PC-9 (cell line): ENCODE measurements around the gene NOTCH3.

Source experiments
- EZH2 ChIP-seq: fragments of 200-600 bp; sonication (generic); IDR thresholded peaks from 2 replicates; pipeline ENCODE4 v1.8.0; 2017; ENCODE audit warnings: antibody characterized with exemption, low read depth
- TF ChIP-seq, protein P1 (sequence below): fragments of 200-600 bp; sonication (generic); conservative IDR thresholded peaks from 2 replicates; pipeline ENCODE4 v1.6.1; 2017; ENCODE audit warnings: mixed run types, antibody characterized with exemption, mild to moderate bottlenecking, moderate library complexity

DNA sequence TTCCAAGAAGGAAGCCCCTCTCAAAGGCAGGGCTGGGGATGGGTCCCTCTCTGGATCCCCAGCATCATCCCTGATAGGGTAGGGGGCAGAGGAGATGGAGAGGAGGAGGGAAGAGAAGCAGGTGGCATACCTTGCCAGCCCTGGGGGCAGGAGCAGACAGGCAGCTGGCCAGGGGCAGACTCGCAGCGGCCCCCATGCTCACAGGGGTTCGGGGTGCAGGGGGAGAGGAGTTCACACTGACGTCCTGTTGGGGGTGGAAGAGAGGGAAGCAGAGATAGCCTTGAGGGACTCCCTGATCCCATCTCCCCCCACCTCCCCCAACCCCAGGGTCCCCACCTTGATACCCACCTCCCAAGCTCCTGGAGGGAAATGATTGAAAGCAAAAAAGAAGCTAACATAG, 16.0 kb downstream of the NOTCH3 start:
- TF ChIP-seq, protein P1, sequence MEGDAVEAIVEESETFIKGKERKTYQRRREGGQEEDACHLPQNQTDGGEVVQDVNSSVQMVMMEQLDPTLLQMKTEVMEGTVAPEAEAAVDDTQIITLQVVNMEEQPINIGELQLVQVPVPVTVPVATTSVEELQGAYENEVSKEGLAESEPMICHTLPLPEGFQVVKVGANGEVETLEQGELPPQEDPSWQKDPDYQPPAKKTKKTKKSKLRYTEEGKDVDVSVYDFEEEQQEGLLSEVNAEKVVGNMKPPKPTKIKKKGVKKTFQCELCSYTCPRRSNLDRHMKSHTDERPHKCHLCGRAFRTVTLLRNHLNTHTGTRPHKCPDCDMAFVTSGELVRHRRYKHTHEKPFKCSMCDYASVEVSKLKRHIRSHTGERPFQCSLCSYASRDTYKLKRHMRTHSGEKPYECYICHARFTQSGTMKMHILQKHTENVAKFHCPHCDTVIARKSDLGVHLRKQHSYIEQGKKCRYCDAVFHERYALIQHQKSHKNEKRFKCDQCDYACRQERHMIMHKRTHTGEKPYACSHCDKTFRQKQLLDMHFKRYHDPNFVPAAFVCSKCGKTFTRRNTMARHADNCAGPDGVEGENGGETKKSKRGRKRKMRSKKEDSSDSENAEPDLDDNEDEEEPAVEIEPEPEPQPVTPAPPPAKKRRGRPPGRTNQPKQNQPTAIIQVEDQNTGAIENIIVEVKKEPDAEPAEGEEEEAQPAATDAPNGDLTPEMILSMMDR, result no peak
- no peak for TF ChIP-seq EZH2
